ENCODE data around the gene GRIN2B.

GRIN2B gene

DNA sequence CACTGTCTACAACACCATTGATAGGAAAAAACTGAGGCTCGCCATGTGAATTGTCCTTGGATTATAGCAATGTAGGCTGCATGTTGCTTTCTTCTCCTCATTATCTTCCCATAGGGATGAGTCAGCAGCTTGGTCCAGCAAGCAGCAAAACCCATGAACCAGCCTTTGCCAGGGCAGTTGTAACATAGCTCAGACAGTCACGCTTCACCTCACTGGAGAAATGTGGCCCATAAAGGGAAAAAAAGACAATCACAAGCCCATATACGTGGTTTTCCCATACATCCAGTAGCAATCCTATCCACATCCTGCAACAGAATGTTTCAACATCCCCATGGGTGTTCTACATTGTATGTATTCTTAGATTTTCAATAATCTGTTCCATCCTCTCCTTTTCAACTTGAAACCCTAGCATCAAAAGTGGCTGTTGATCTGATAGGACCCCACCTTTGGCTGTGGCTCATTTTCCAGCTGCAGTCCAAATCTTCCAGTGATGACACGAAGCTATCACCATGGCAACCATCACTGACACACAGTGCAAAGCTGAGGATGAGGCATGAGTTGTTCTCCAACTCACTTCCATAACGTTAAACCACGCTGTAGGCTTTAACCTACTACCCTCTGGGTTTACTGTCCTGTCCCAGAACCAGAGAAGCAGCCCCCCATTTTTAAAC is 34.0 kb downstream of the GRIN2B start:
- no peak for DNase-seq (ENCODE audit: low read depth)
- TF ChIP-seq, protein P1, sequence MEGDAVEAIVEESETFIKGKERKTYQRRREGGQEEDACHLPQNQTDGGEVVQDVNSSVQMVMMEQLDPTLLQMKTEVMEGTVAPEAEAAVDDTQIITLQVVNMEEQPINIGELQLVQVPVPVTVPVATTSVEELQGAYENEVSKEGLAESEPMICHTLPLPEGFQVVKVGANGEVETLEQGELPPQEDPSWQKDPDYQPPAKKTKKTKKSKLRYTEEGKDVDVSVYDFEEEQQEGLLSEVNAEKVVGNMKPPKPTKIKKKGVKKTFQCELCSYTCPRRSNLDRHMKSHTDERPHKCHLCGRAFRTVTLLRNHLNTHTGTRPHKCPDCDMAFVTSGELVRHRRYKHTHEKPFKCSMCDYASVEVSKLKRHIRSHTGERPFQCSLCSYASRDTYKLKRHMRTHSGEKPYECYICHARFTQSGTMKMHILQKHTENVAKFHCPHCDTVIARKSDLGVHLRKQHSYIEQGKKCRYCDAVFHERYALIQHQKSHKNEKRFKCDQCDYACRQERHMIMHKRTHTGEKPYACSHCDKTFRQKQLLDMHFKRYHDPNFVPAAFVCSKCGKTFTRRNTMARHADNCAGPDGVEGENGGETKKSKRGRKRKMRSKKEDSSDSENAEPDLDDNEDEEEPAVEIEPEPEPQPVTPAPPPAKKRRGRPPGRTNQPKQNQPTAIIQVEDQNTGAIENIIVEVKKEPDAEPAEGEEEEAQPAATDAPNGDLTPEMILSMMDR (conservative IDR thresholded peaks at IDR 0.05; ENCODE audit: low read length), result no peak
- H3K4me3 ChIP-seq (ENCODE audit: low read length), result no peak overlapping the region

DNA sequence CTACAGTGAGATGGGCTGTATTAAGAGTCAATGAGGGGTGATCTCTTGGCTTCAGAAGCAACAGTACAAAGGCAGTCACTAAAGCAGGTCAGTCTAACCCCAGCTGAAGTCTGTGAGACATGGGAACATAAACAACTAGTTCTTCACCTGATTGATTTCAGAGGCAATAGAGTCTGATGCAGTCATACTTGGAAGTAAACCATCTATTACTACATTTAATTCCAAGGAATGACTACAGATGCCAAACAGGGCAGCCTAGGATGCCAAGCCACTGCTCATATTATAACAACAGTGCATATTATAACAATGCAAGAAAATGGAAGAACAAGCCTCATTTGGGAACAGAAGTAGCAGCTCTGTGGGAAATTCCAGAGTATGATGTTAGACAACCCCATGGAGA is 35.8 kb downstream of the GRIN2B start:
- TF ChIP-seq, protein P1 (conservative IDR thresholded peaks at IDR 0.05; ENCODE audit: low read length), result no peak
- no peak overlapping the region for H3K4me3 ChIP-seq (ENCODE audit: low read length)

GRCh38 chr12:13945236-13945635 is 36.2 kb downstream of the GRIN2B start:
- no peak overlapping the region for H3K4me3 ChIP-seq (ENCODE audit: low read length)
- DNase-seq (ENCODE audit: low read depth), result no peak

More for the DNA sequence above, 35.8 kb downstream of the GRIN2B start:
- DNase-seq (ENCODE audit: low read depth), result no peak

DNA sequence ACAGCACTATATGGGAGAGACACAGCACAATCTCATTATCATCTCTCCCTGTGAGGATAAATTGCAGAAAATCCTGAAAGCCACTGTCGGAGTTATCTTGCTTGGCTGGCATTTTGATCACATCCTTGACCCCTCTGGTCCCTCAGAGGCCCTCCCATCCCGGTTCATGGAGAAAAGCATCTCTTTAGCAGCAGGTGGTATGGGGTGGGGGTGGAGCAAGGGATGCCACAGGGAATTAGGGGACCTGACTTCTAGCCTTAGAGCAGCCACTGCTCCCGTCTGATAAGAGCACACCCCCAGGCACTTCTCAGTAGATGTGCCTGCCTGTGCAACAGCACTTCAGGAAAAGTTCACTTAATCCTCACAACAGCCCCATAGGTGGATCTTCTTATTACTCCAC is 38.6 kb downstream of the GRIN2B start:
- DNase-seq (ENCODE audit: low read depth), result no peak
- TF ChIP-seq, protein P1 (conservative IDR thresholded peaks at IDR 0.05; ENCODE audit: low read length), result no peak
- H3K4me3 ChIP-seq (ENCODE audit: low read length), result no peak overlapping the region

More at GRCh38 chr12:13945236-13945635, 36.2 kb downstream of the GRIN2B start:
- TF ChIP-seq, protein P1 (conservative IDR thresholded peaks at IDR 0.05; ENCODE audit: low read length), result no peak

DNA sequence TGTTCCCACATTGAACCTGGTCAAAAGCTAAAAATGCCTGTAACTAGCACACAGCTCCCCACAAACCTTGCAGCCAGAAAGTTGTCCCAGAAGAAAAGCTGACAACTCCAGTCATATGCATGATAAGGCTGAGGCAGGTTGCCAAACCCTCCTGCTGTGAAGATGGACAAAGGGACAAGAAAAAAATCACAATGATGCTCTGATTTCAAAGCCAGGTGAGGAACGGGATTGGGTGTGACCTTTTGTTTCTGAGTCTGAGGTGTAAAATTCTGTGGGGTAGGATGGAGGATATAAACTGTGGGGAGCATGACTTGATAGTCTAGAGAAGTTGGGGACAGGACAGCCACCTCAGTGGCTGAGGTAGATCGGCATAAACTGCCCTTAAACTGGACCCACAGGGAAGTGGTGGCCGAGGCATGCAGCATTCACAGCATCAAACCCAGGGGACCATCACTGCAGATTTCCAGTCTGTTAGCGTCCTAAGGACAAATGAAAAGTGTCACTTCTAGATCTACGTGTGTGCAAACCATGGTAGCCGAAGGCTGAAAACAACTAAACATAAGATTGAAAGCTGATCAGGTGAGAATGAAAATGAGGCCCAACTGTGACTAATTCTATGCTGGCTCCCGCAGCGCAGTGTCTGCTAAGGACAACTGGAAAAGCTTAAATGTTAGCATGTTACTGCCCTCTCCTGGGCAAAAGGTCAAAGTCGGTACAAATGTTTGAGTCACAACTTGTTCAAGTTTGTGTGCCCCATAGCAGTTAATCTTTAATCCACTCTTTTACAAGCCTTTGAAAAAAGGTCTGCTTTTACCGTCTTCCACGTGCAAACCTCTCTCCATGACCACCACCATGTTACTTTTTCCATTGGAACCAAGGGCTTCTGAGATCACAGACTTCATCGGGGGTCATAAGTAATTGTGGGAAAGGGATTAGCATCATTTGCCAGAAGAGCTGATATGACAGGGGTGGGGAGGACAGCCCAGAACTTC is 39.8 kb downstream of the GRIN2B start:
- TF ChIP-seq, protein P1 (conservative IDR thresholded peaks at IDR 0.05; ENCODE audit: low read length), result peak; percentile 28; the same call in 1 of the 2 replicates
- peak; percentile 40 for DNase-seq (ENCODE audit: low read depth)
- no peak overlapping the region for H3K4me3 ChIP-seq (ENCODE audit: low read length)

DNA sequence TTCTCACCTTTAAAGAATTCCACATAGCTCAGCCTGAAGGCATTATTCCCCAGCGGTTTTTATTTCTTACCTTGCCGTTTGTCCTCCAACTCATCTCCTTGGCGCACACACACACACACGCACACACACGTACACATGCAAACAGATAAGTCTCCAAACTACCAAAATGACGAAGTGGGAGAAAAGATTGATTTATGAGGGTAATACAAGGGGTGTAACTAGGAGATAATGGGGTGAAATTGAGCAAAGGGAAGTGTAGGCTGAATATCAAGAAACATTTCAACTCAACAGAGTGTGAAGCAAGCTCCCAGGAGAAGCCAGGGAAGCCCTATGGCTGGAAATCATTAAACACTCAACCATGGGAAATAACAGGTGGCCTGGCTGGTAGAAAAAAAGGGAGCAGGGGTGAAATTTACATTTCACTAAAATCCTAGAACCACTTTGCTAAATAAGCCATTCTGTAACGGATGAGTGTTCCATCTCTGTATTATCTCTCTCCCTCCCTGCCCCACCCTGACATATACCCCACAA is 41.0 kb downstream of the GRIN2B start:
- TF ChIP-seq, protein P1 (conservative IDR thresholded peaks at IDR 0.05; ENCODE audit: low read length), result no peak
- DNase-seq (ENCODE audit: low read depth), result no peak
- no peak overlapping the region for H3K4me3 ChIP-seq (ENCODE audit: low read length)
